IMR-90 (cell line): ENCODE measurements around the gene OSTF1. TPM values are rescaled to one million over a fixed set of nuclear protein-coding genes. Genes with fewer than 3 reads are reported as not detected.

Experiments
- ATAC-seq: fragments of 200-7000 bp; cut with Tn5 transposase; 2 replicates; pipeline ENCODE4 v1.9.1; 2020; ENCODE audit warnings: low read depth, mild to moderate bottlenecking, moderate library complexity
- BruUV-seq: library from RNA; stranded (reverse); fragments of 400-500 nt; replicated peaks from 2 replicates; lab custom pipeline; 2021; lab: Mats Ljungman, UMichigan
- CTCF ChIA-PET: fragments of 300-600 bp; formaldehyde crosslinking; extraction: SDS; loops from one replicate; lab custom pipeline; 2021; ENCODE audit warnings: antibody characterized with exemption; lab: Yijun Ruan, JAX
- POLR2A ChIA-PET: fragments of 300-600 bp; sonication (Branson Sonifier 250); formaldehyde crosslinking; loops from one replicate; lab custom pipeline; 2022; ENCODE audit warnings: antibody characterized with exemption; ENCODE audit not compliant: unreplicated experiment; lab: Charles Lee
- DNase-seq: peaks from one replicate; pipeline ENCODE4 v3.0.0; 2013
- H2AFZ ChIP-seq: replicated peaks from 2 replicates; pipeline ENCODE3; 2013; ENCODE audit warnings: low read length, mild to moderate bottlenecking; ENCODE audit not compliant: poor library complexity
- H2AK5ac ChIP-seq: 2 replicates; pipeline ENCODE4 v1.6.1; 2013; ENCODE audit warnings: low read depth, low read length, inconsistent platforms
- H2AK9ac ChIP-seq: replicated peaks from 2 replicates; pipeline ENCODE3; 2013; ENCODE audit warnings: mild to moderate bottlenecking, low read depth, low read length, moderate library complexity; ENCODE audit not compliant: poor library complexity
- H2BK120ac ChIP-seq: 2 replicates; pipeline ENCODE4 v1.6.1; 2013; ENCODE audit warnings: low read depth, low read length, inconsistent platforms
- H2BK15ac ChIP-seq: 3 replicates; pipeline ENCODE4 v1.6.1; 2013; ENCODE audit warnings: low read depth, low read length, inconsistent platforms
- H2BK20ac ChIP-seq: 2 replicates; pipeline ENCODE4 v1.6.1; 2013; ENCODE audit warnings: low read depth, mild to moderate bottlenecking, inconsistent platforms, low read length, moderate library complexity
- H2BK5ac ChIP-seq: 2 replicates; pipeline ENCODE4 v1.6.1; 2013; ENCODE audit warnings: mild to moderate bottlenecking, low read depth, low read length, inconsistent platforms; ENCODE audit not compliant: poor library complexity, severe bottlenecking
- H3K14ac ChIP-seq: replicated peaks from 2 replicates; pipeline ENCODE4 v1.6.1; 2013; ENCODE audit warnings: low read depth, low read length, inconsistent platforms
- H3K18ac ChIP-seq: 2 replicates; pipeline ENCODE4 v1.6.1; 2013; ENCODE audit warnings: low read depth, low read length, control low read depth
- H3K23ac ChIP-seq: 2 replicates; pipeline ENCODE4 v1.6.1; 2013; ENCODE audit warnings: low read depth, low read length, inconsistent platforms
- H3K27ac ChIP-seq: 2 replicates; pipeline ENCODE4 v1.5.1; 2013; ENCODE audit warnings: mild to moderate bottlenecking, control low read depth, low read length; ENCODE audit not compliant: insufficient read depth
- H3K27me3 ChIP-seq: 2 replicates; pipeline ENCODE4 v1.6.1; 2013; ENCODE audit warnings: low read length; ENCODE audit not compliant: control insufficient read depth, insufficient read depth
- H3K36me3 ChIP-seq: 2 replicates; pipeline ENCODE4 v1.6.1; 2013; ENCODE audit warnings: low read length, mixed read lengths; ENCODE audit not compliant: control insufficient read depth, insufficient read depth
- H3K4ac ChIP-seq: 2 replicates; pipeline ENCODE4 v1.6.1; 2013; ENCODE audit warnings: low read depth, low read length, inconsistent platforms
- H3K4me1 ChIP-seq: 2 replicates; pipeline ENCODE4 v1.6.1; 2013; ENCODE audit warnings: low read length, mixed read lengths; ENCODE audit not compliant: control insufficient read depth, insufficient read depth
- H3K4me2 ChIP-seq: 2 replicates; pipeline ENCODE4 v1.6.1; 2013; ENCODE audit warnings: low read depth, mild to moderate bottlenecking, control low read depth, low read length, moderate library complexity
- H3K4me3 ChIP-seq: 2 replicates; pipeline ENCODE4 v1.5.1; 2013; ENCODE audit warnings: low read depth, mild to moderate bottlenecking, control low read depth, low read length, moderate library complexity; ENCODE audit not compliant: insufficient read depth
- H3K56ac ChIP-seq: 2 replicates; pipeline ENCODE4 v1.6.1; 2013; ENCODE audit warnings: low read length, inconsistent platforms; ENCODE audit not compliant: insufficient read depth; ENCODE audit errors: extremely low read depth
- H3K79me1 ChIP-seq, 2 experiments: 2 replicates each; pipeline ENCODE4 v1.6.1; 2013; ENCODE audit warnings: low read length in 2 of 2, inconsistent platforms in 1 of 2, low read depth in 1 of 2
- H3K9ac ChIP-seq: 2 replicates; pipeline ENCODE4 v1.6.1; 2013; ENCODE audit warnings: low read depth, low read length, control low read depth
- H3K9me1 ChIP-seq: 2 replicates; pipeline ENCODE4 v1.6.1; 2013; ENCODE audit warnings: low read length, inconsistent platforms; ENCODE audit not compliant: insufficient read depth
- H3K9me3 ChIP-seq: 2 replicates; pipeline ENCODE4 v1.6.1; 2013; ENCODE audit warnings: low read length; ENCODE audit not compliant: control insufficient read depth, insufficient read depth
- H4K20me1 ChIP-seq: 2 replicates; pipeline ENCODE4 v1.6.1; 2013; ENCODE audit warnings: low read length, inconsistent platforms; ENCODE audit not compliant: insufficient read depth
- H4K5ac ChIP-seq: 2 replicates; pipeline ENCODE4 v1.6.1; 2013; ENCODE audit warnings: mild to moderate bottlenecking, low read depth, low read length, control low read depth
- H4K8ac ChIP-seq, 2 experiments: 2 replicates each; pipeline ENCODE4 v1.6.1; 2013; ENCODE audit warnings: low read depth in 2 of 2, low read length in 2 of 2, control low read depth in 1 of 2, inconsistent platforms in 1 of 2
- H4K91ac ChIP-seq: 2 replicates; pipeline ENCODE4 v1.6.1; 2013; ENCODE audit warnings: low read depth, low read length, inconsistent platforms; ENCODE audit not compliant: insufficient read depth
- FOS ChIP-seq: fragments of 150-350 bp; IDR thresholded peaks from 2 replicates; pipeline ENCODE4 v1.6.1; 2016; ENCODE audit warnings: low read depth, low read length
- RCOR1 ChIP-seq: IDR thresholded peaks from 2 replicates; pipeline ENCODE4 v1.6.1; 2012; ENCODE audit warnings: mild to moderate bottlenecking, low read length, improper control_type of control experiment; ENCODE audit not compliant: insufficient replicate concordance
- WGBS, 2 experiments: methylation state at CpG; one replicate each; pipeline versions ENCODE4 v1.1.5 to v1.1.7; 2013; ENCODE audit warnings: missing lambda C conversion rate in 2 of 2; ENCODE audit not compliant: insufficient read length in 1 of 2; ENCODE audit errors: extremely low coverage in 2 of 2; 5-methylcytosine and 5-hydroxymethylcytosine counted together
- dilution Hi-C: fragments of 300-500 bp; cut with HindIII; formaldehyde crosslinking; loops from one replicate; pipeline ENCODE4 v1.14.3; 2018; ENCODE audit warnings: low sequenced_read_pairs; ENCODE audit not compliant: unreplicated experiment
- in situ Hi-C: fragments of 300-500 bp; cut with MboI; formaldehyde crosslinking; loops from 3 replicates; pipeline ENCODE4 v1.14.3; 2019; ENCODE audit warnings: low sequenced_read_pairs, inconsistent platforms, mixed read lengths
- intact Hi-C: fragments of 100-400 bp; cut with micrococcal nuclease; formaldehyde crosslinking; loops from 2 replicates; pipeline ENCODE4 v1.10.0; 2022
- polyA plus RNA-seq, 3 experiments: library from polyadenylated mRNA; depleted of rRNA; stranded (reverse); fragments of >200 nt; gene quantifications; 2 replicates each; pipeline ENCODE4 v1.2.3, GENCODE V29; 2012; ENCODE audit warnings: low replicate concordance in 1 of 3
- total RNA-seq: library from RNA; depleted of rRNA; stranded (reverse); fragments of >200 nt; gene quantifications from 2 replicates; pipeline ENCODE4 v1.2.3, GENCODE V29; 2012

The OSTF1 gene
- total and polyA plus RNA-seq, 2 of the 4 experiments (the other 2 are of a cell fraction) = 17.1 to 41.6 TPM

DNA sequence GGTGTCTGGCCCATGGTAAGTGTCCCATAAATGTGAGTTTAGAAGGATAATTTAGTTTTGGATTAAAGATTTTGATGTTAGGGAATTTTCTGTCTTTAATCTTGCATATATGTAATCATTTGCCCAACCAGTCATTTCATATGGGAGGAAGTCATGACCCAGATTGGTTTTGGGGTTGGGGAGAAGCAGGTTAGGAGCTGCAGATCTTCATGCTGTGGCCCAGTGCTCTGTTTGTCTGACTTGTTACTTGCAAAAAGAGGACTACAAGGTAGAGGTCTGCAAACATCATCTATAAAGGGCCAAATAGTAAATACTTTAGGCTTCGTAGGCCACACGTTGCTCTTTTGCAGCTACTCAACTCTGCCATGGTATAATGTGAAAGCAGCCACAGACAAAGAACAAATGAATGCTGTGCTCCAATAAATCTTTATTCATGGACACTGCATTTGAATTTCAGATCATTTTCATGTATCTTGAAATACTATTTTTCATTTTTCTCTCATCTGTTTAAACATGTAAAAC is 16.8 kb downstream of the OSTF1 start:
- intact Hi-C loops = loop anchor here (5.0 kb wide), 1 partner anchor 42 kb away; no protein-coding TSS in a partner anchor
- CTCF ChIA-PET = no interaction called here
- Histone ChIP-seq H3K4ac (no peak overlapping the region), H3K36me3 (no peaks in the 10 kb centered on the region), H4K20me1 (no peaks in the 10 kb centered on the region), H3K14ac (no peak overlapping the region), H4K8ac (no peak overlapping the region), H3K18ac (no peak overlapping the region), H2BK120ac (no peak overlapping the region), H4K5ac (no peak overlapping the region), H2AK9ac (no peak overlapping the region), H3K4me2 (no peak overlapping the region), H3K4me3 (no peak overlapping the region), H2BK5ac (no peak overlapping the region), H2BK15ac (no peak overlapping the region), H3K4me1 (peaks cover 4% of the 10 kb centered on the region; the same call in 1 of the 2 replicates), H3K9me3 (no peaks in the 10 kb centered on the region), H3K9me1 (peaks cover 4% of the 10 kb centered on the region; the same call in 1 of the 2 replicates), H3K23ac (no peak overlapping the region), H2BK20ac (no peak overlapping the region), H4K91ac (no peak overlapping the region), H3K9ac (no peak overlapping the region), H2AK5ac (no peak overlapping the region), H3K27ac (no peak overlapping the region), H3K56ac (no peak overlapping the region), H3K79me1 (peaks cover 11 to 48% of the 10 kb centered on the region in 2 experiments), H3K27me3 (no peaks in the 10 kb centered on the region), H2AFZ (no peak overlapping the region)
- ATAC-seq (no peak), DNase-seq (no peak)
- POLR2A ChIA-PET = no interaction called here
- dilution Hi-C loops = no loop called here
- in situ Hi-C loops = no loop called here
- TF ChIP-seq RCOR1 (no peak), FOS (no peak)
- WGBS, 2 experiments = 67% methylated on average over 1 of the region's 2 CpGs; no CpG with 5 or more reads in 1 of the 2 experiments
- BruUV-seq = no TSS peak
